GM20431 (cell line): ENCODE measurements around the gene PINLYP.
"Not testable (repeated sequence)": the region's sequence is repeated elsewhere in the genome, so short reads cannot be mapped to it uniquely, and the experiment has no call there.

Experiments used
- in situ Hi-C: fragments of 300-500 bp; cut with MseI, MboI; formaldehyde crosslinking; loops from one replicate; pipeline ENCODE4 v1.15.0; 2020; ENCODE audit warnings: low sequenced_read_pairs; ENCODE audit not compliant: unreplicated experiment

Gene PINLYP

DNA sequence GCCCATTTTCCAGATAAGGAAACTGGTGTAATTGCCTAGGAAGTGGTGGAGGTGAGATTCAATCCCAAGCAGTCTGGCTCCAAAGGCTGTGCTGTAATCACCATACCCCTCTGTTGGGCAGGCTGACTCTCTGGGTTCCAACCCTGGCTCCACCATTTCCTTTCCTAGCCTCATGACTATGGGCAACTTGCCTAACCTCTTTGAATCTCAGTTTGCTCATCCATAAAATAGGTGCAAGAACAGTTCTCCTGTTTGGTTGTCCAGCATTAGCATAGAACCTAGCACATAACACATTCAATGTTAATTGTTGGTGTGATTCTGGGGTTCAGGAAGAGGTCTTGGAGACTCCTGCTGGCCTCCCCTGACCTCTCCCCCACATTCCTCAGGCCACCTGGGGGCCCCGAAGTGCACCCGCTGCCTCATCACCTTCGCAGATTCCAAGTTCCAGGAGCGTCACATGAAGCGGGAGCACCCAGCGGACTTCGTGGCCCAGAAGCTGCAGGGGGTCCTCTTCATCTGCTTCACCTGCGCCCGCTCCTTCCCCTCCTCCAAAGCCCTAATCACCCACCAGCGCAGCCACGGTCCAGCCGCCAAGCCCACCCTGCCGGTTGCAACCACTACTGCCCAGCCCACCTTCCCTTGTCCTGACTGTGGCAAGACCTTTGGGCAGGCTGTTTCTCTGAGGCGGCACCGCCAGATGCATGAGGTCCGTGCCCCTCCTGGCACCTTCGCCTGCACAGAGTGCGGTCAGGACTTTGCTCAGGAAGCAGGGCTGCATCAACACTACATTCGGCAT lies 23.0 kb downstream of the PINLYP start:
- in situ Hi-C loops, result no loop called here

GRCh38 chr19:43599635-43600295 lies 24.2 kb downstream of the PINLYP start:
- in situ Hi-C loops, result no loop called here

DNA sequence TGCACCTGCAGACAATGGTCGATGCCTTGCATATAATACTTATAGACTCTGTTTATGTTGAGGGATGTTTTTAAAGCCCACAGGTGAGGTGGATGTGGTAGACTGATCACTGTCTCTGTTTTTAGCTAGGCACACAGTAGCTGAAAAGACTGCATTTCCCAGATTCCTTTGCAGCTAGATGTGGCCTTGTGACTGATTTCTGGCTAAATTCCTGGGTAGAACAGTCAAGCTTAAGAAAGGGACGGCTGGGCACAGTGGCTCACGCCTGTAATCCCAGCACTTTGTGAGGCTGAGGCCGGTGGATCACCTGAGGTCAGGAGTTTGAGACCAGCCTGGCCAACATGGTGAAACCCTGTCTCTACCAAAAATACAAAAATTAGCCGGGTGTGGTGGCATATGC lies 24.7 kb downstream of the PINLYP start:
- in situ Hi-C loops, result not testable (repeated sequence)

DNA sequence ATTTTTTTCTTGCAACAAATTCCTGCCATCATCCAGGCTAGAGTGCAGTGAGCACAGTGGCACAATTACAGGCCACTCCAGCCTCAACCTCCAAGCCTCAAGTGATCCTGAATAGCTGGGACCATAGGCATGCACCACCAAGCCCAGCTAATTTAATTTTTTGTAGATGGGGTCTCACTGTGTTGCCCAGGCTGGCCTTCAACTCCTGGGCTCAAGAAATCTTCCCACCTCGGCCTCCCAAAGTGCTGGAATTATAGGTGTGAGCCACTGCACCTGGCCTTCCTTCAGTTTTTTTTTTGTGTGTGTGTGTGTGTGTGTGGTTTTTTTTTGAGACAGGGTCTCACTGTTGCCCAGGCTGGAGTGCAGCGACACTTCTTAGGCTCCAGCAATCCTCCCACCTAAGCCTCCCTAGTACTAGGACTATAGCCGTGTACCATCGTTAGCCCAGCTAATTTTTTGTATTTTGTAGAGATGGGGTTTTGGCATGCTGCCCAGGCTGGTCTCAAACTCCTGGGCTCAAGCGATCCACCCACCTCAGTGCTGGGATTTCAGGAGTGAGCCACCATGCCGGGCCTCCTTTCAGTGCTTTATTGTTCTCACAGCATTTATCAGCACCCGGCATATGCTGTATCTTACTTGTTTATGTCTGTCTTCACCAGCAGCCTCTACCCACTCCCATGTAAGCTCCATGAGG lies 30.4 kb downstream of the PINLYP start:
- in situ Hi-C loops, result no loop called here

DNA sequence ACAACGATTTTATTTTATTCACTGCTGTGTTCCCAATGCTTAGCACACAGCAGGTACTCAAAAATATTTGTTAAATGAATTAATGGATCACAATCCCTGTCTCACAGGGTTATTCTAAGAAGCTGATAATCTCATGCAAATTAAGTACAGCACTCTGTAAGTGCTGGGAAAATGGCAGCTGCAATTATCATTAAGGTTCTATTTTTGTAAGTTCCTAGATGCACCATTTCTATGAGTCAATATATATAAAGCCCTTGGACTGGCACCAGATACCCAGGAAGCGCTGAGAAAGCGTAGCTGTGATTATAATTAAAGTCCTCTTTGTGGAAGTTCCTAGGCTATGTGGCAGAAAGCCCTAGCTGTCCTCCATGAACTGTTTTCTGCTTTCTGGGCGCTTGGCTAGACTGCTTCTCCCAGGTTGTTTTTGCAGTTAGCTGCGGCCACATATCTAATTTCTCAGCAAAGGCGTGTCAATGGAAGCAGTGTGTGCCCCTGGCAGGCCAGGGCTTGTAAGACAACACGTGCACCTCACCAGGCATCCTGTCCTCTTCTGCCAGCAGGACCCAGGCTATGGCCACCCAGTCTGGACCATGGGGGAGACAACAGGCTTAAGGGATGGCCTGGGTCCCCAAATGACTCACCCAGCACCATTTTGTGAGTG lies 31.1 kb downstream of the PINLYP start:
- in situ Hi-C loops, result no loop called here

DNA sequence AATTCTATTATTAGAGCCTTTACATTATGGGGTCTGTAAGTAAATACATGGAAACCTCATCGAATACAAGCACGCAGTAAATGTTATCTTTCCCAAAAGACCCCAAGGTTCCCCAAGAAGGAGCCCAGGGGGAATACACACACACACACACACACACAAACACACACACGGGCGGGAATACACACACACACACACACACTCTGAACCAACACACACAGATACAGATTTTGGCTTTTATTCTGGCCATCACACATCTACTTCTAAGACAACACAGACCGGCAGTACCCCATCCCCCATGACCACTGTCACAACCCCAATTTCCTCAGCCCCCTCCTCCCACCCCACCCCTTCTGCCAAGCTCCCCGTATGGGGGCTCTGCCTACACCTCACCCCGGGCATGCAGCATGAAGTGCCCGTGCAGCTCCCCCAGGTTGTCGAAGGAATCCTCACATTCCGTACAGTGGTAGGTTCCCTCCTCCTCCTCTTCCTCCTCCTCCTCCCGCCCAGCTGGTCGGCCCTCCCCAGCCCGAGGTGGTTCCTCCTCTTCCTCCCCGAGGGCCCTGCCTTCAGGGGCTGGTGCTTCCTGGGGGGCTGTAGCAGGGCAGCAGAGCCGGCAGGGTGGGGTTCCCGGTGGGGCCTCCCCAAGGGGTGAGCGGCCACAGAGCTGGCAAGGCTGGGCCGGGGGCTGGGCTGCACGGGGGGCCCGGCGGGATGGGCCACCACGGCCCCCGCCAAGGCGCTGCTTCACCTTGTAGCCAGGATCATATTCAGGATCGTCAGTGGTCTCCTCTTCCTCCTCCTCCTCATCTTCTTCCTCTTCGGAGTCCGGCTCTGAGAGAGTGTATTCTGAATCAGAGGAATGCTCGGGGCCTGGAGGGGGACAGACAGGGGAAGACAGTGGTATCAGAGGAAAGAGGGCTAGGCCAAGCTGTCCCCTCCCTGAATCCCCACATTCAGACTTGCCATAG lies 31.9 kb downstream of the PINLYP start:
- in situ Hi-C loops, result no loop called here

- in situ Hi-C loops, result no loop called here
These were observed 34.3 kb downstream of the PINLYP start for GRCh38 chr19:43609872-43610271.

DNA sequence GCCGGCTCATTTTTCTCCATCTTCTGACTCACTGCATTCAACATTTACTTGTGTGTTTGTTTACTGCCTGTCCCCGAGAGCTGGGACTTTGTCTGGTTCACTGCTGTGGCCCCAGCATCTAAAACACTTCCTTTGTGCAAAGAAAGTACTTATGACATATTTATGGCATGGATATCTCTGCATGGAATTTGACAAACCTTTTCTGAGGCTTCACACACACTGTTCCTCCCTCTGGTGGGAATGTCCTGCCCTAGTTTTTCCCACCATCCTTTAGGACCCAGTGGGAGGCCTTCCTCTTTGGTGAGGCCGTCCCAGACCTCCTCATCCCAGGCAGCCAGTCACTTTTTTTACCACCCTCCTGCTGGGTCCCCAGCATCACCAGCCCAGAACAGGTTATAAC lies 34.9 kb downstream of the PINLYP start:
- in situ Hi-C loops, result no loop called here

GRCh38 chr19:43611788-43612187 lies 36.2 kb downstream of the PINLYP start, which contains the start of gene SRRM5:
SRRM5 (plus strand) TSS chr19:43612088; CDS start chr19:43612122, 34 bp downstream.
- in situ Hi-C loops, result no loop called here

DNA sequence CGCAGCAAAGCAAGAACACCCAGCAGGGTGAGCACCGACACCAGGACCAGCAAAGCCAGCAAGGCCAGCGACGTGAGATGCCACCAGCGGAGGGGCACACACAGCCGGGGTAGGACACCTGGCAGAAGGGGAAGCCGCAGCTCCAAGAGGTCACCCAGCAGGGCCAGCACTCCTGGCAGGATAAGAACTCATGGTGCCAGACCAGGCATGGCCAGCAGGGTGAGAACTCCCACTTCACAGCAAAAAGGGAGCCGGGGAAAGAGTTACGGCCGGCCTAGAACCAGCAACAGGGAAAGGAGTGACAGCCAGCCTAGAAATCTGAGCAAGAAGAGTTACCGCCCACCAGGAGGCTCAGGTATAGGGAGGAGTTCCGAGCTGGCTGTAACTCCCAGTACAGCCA lies 36.8 kb downstream of the PINLYP start:
- in situ Hi-C loops, result no loop called here

GRCh38 chr19:43616306-43616705 lies 40.7 kb downstream of the PINLYP start:
- in situ Hi-C loops, result no loop called here

DNA sequence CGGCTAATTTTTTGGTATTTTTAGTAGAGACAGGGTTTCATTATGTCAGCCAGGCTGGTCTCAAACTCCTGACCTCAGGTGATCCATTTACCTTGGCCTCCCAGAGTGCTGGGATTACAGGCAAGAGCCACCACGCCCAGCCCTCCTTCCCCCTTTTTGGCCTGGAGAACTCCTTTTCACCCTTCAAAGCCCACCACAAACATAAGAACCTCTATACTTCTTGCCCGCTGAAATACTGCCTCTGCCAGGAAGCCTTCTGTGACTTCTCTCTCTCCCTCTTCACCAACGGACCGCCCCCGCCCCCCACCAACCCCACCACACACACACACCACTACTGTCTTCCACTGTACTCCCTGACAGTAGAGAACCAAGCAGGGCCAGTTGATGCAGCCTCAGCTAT lies 41.4 kb downstream of the PINLYP start:
- in situ Hi-C loops, result no loop called here

- in situ Hi-C loops, result no loop called here
These were observed 43.3 kb downstream of the PINLYP start for GRCh38 chr19:43618921-43619261.

DNA sequence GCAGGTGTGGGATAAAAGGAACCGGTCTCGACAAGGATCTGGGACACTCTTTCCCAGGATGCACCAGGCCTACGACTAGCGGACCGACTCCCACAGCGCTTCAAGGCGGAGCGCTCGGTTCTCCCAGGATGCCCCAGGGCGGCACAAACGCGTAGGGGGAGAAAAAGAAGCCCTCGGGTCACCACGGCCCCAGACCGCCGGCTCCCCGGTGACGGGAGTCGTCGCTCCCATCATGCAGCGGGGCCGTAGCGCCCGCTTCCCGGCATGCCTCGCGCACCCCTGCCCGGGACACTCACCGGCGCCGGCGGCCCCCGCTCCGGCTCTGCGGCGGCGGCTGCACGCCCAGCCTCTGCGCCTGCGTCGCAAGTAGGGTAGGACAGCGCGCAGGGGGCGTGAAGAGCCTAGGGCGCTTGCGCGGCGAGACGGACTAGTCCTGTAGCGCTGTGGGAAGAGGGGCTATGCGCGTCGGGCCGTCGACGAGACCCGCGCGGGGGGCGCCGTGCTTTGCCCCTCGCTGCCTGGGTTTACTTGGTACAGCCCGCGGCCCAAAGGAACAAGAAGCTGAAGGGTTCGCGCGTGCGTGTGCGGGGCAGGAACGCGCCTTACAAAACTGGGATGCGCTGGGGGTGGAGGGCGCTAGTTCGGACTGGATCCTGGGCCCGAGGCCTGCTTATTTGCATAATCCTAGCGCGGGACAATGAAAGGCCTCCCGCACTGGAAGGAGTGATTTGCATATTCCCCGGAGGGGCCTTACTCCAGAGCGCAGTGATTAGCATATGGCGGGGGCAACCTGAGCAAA lies 43.9 kb downstream of the PINLYP start, which contains the start of gene ZNF428:
ZNF428 (minus strand) TSS at position 368 of the 799 bp plus-strand sequence. CDS start 5,325 bp downstream, outside the sequence.
- in situ Hi-C loops, result loop anchor here (10.0 kb wide), 1 partner anchor 195 kb away; no protein-coding TSS in a partner anchor

DNA sequence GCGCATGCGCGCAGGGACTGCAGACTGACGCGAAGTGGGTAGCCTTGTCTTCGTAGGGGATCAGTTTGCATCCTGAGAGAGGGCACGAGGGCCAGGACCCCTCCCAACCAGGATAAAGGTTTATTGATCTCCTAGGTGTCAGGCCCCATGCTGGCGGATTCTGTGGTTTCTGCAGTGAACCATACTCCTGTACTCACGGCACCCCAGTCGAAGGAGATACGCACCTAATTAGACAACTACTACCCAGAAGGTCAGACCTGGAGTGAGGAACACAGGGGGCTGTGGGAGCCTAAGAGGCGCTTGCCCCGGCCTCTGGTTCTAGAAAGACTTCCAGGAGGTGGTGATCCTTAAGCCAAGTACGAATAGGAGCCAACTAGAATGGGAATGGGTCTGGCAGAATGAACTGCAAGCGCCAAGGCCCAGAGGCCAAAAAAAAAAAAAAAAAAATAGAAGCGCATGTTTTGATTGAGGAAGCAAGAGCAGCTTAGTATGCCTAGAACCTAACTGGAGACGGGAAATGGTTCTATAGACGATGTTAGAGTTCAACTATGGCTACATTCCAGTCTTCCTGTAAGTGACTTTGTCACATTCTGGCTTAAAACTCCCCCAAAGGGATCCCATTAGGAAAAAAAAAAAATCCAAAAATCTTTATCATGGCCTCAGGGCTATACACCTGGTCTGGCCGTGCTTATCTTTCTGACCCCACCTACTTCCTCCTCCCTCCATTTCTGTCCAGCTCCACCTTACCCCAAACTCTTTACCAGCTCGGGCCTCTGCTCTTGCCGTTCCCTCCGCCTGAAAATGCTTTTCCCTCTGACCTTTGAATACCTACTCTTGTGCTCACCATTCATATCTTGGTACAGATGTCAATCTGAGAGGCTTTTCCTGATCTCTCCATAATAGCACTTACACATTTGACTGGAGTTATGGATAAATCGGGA lies 44.7 kb downstream of the PINLYP start:
- in situ Hi-C loops, result loop anchor here (10.0 kb wide), 1 partner anchor 194 kb away; no protein-coding TSS in a partner anchor

DNA sequence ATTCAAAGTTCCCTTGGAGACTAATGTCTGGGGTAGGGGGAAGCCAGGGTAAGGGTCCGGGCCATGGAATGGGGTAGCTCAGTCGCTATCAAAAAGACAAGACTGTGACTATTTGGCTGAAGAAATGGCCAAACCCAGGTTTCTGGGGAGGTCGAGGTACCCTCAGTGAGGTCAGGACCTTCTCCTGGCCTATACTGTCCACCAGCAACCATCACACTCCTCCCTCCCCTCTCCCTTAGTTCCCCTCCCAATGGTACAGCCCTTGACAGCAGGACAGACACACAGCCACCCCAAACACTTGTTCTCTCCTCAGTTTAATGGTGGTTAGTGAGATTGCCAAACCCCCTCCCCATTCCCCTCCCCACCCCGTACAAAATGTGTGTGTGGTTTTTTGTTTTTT lies 46.5 kb downstream of the PINLYP start:
- in situ Hi-C loops, result loop anchor here (10.0 kb wide), 1 partner anchor 193 kb away; no protein-coding TSS in a partner anchor

DNA sequence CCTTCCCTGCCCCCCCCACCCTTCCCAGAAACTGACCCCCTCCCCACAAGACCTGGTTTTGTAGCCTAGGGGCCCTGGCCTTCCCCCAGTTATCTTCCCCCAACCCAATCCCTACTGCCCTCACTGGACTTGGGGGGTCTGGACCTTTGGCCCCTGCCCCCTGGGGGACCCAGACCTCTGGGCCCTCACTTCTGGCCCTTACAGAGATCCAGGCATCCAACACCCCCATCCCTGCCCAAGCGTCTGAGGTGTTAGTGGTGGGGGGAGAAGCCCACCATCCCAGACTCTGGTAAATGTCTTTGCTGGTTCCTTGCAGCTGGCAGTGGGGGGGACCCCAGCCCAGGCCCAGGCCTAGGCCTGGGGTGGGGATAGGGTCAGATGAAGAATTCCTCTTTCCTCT lies 47.4 kb downstream of the PINLYP start:
- in situ Hi-C loops, result loop anchor here (10.0 kb wide), 1 partner anchor 192 kb away; no protein-coding TSS in a partner anchor
